Liver (tissue), 9 donors: ENCODE data around the gene DPP6. TPM values are rescaled to one million over a fixed set of nuclear protein-coding genes. Genes with fewer than 3 reads are reported as not detected.

Experiments used
- DNase-seq: peaks from one replicate; pipeline ENCODE4 v3.0.0-alpha.2; 2017; ENCODE audit warnings: low spot score
- H3K27ac ChIP-seq, 2 donors: one replicate each; pipeline ENCODE4 v1.7.0; 2013; ENCODE audit warnings: inconsistent platforms in 2 of 2, low read length in 2 of 2, control low read depth in 1 of 2, low read depth in 1 of 2, mild to moderate bottlenecking in 1 of 2
- H3K27me3 ChIP-seq, 4 donors: one replicate each; pipeline versions ENCODE4 v1.6.1 to v1.7.0; 2013; ENCODE audit warnings: low read length in 3 of 4, inconsistent platforms in 1 of 4, mild to moderate bottlenecking in 1 of 4, moderate library complexity in 1 of 4; ENCODE audit not compliant: control insufficient read depth in 4 of 4, insufficient read depth in 4 of 4
- H3K36me3 ChIP-seq, 4 donors: one replicate each; pipeline versions ENCODE4 v1.6.1 to v1.7.0; 2013; ENCODE audit warnings: low read length in 3 of 4, mild to moderate bottlenecking in 3 of 4, low read depth in 1 of 4, moderate library complexity in 1 of 4; ENCODE audit not compliant: control insufficient read depth in 4 of 4, insufficient read depth in 3 of 4
- H3K4me1 ChIP-seq, 4 donors: one replicate each; pipeline versions ENCODE4 v1.6.1 to v1.7.0; 2013; ENCODE audit warnings: low read length in 3 of 4, mild to moderate bottlenecking in 3 of 4, moderate library complexity in 1 of 4; ENCODE audit not compliant: control insufficient read depth in 4 of 4, insufficient read depth in 4 of 4
- H3K4me3 ChIP-seq, 3 donors: one replicate each; pipeline versions ENCODE4 v1.6.1 to v1.7.0; 2013; ENCODE audit warnings: low read length in 3 of 3, control low read depth in 1 of 3, low read depth in 1 of 3, mild to moderate bottlenecking in 1 of 3
- H3K9ac ChIP-seq, 2 donors: one replicate each; pipeline ENCODE4 v1.7.0; 2013; ENCODE audit warnings: low read length in 2 of 2, mild to moderate bottlenecking in 2 of 2, moderate library complexity in 2 of 2, control low read depth in 1 of 2, low read depth in 1 of 2
- H3K9me3 ChIP-seq, 4 donors: one replicate each; pipeline versions ENCODE4 v1.6.1 to v1.7.0; 2013; ENCODE audit warnings: low read length in 3 of 4; ENCODE audit not compliant: control insufficient read depth in 4 of 4
- ATF3 ChIP-seq: IDR thresholded peaks from 2 replicates; pipeline ENCODE4 v1.6.1; 2016; ENCODE audit warnings: antibody characterized with exemption
- EGR1 ChIP-seq, 2 donors: IDR thresholded peaks; 2 replicates each; pipeline ENCODE4 v1.6.1; 2016 to 2018; ENCODE audit warnings: antibody characterized with exemption in 2 of 2, low read depth in 2 of 2
- FOXA1 ChIP-seq: IDR thresholded peaks from 2 replicates; pipeline ENCODE4 v1.6.1; 2016; ENCODE audit warnings: antibody characterized with exemption
- FOXA2 ChIP-seq: IDR thresholded peaks from 2 replicates; pipeline ENCODE4 v1.6.1; 2016; ENCODE audit warnings: antibody characterized with exemption
- GABPA ChIP-seq, 2 donors: IDR thresholded peaks in 1 of 2; conservative IDR thresholded peaks in 1 of 2; 2 replicates each; pipeline ENCODE4 v1.6.1; 2016; ENCODE audit warnings: antibody characterized with exemption in 2 of 2, mild to moderate bottlenecking in 1 of 2, moderate library complexity in 1 of 2
- HNF4A ChIP-seq, 2 donors: conservative IDR thresholded peaks; 2 replicates each; pipeline ENCODE4 v1.6.1; 2016; ENCODE audit warnings: antibody characterized with exemption in 2 of 2, mild to moderate bottlenecking in 2 of 2
- HNF4G ChIP-seq: IDR thresholded peaks from 2 replicates; pipeline ENCODE4 v1.6.1; 2016; ENCODE audit warnings: antibody characterized with exemption
- JUND ChIP-seq, 2 donors: IDR thresholded peaks; 2 replicates each; pipeline ENCODE4 v1.6.1; 2016; ENCODE audit warnings: antibody characterized with exemption in 2 of 2
- NR2F2 ChIP-seq: IDR thresholded peaks from 2 replicates; pipeline ENCODE4 v1.6.1; 2016; ENCODE audit warnings: antibody characterized with exemption
- RXRA ChIP-seq, 2 donors: IDR thresholded peaks; 2 replicates each; pipeline ENCODE4 v1.6.1; 2017 to 2018; ENCODE audit warnings: antibody characterized with exemption in 2 of 2, mild to moderate bottlenecking in 1 of 2
- SP1 ChIP-seq: IDR thresholded peaks from 2 replicates; pipeline ENCODE4 v1.6.1; 2018; ENCODE audit warnings: antibody characterized with exemption, mild to moderate bottlenecking
- TAF1 ChIP-seq: conservative IDR thresholded peaks from 2 replicates; pipeline ENCODE4 v1.6.1; 2016; ENCODE audit warnings: antibody characterized with exemption, mild to moderate bottlenecking
- YY1 ChIP-seq: IDR thresholded peaks from 2 replicates; pipeline ENCODE4 v1.6.1; 2016; ENCODE audit warnings: antibody characterized with exemption, mild to moderate bottlenecking
- ZBTB33 ChIP-seq: IDR thresholded peaks from 2 replicates; pipeline ENCODE4 v1.6.1; 2016; ENCODE audit warnings: antibody characterized with exemption
- WGBS: extraction: QIAGEN DNeasy Blood & Tissue Kit; methylation state at CpG from one replicate; pipeline ENCODE4 v1.1.7; 2013; 5-methylcytosine and 5-hydroxymethylcytosine counted together
- polyA plus RNA-seq, 2 donors: library from polyadenylated mRNA; stranded (reverse) in 1 of 2; unstranded in 1 of 2; fragments of 200-250 nt in 1 of 2; fragments of >200 nt in 1 of 2; fragmentation: Nextera tagmentation in 1 of 2; extraction: Ambion mirVana in 1 of 2; gene quantifications; one replicate each; pipeline versions ENCODE4 v1.2.1 to v1.2.3, GENCODE V29; 2013 to 2015
- total RNA-seq, 2 donors: library from RNA; depleted of rRNA; stranded (reverse); fragments of >200 nt; gene quantifications; one replicate each; pipeline ENCODE4 v1.2.3, GENCODE V29; 2014
- TF ChIP-seq, protein P1 (sequence below): IDR thresholded peaks from 2 replicates; pipeline ENCODE4 v1.6.1; 2016; ENCODE audit warnings: antibody characterized with exemption
- TF ChIP-seq, protein P2 (sequence below): fragments of 150-350 bp; IDR thresholded peaks from 2 replicates; pipeline ENCODE4 v1.5.1; 2017; ENCODE audit warnings: improper control_type of control experiment, low read depth, low read length; ENCODE audit not compliant: missing input control
- TF ChIP-seq, protein P3 (sequence below): IDR thresholded peaks from 2 replicates; pipeline ENCODE4 v1.6.1; 2016; ENCODE audit warnings: antibody characterized with exemption, mild to moderate bottlenecking
- donor health status: healthy.
- donor health status: healthy.
- donor health status: healthy.
- donor health status: healthy.
- donor health status: healthy.

DPP6 gene
- total and polyA plus RNA-seq, 4 donors: 0.01 TPM; not detected in 3

GRCh38 chr7:154480817-154481216, 428.6 kb downstream of the DPP6 start:
- TF ChIP-seq HNF4G (no peak), YY1 (no peak), GABPA (IDR thresholded peaks at IDR 0.05 in 1 of 2, conservative IDR thresholded peaks at IDR 0.05 in 1 of 2) (no peak), TAF1 (no peak), JUND (IDR thresholded peaks at IDR 0.05) (no peak), HNF4A (conservative IDR thresholded peaks at IDR 0.05) (no peak)
- H3K4me1 ChIP-seq: no peaks in the 10 kb centered on the region
- 66% methylated on average over 6 of the region's 6 CpGs for WGBS
- no peaks in the 10 kb centered on the region for H3K9me3 ChIP-seq
- no peak for DNase-seq
- H3K4me3 ChIP-seq: no peak overlapping the region
- no peaks in the 10 kb centered on the region for H3K36me3 ChIP-seq
- no peak overlapping the region for H3K9ac ChIP-seq
- H3K27ac ChIP-seq: no peak overlapping the region
- peaks cover 0 to 5% (median 0%) of the 10 kb centered on the region in 4 donors for H3K27me3 ChIP-seq

- H3K27me3 ChIP-seq: peaks cover 0 to 5% (median 0%) of the 10 kb centered on the region in 4 donors
- no peaks in the 10 kb centered on the region for H3K9me3 ChIP-seq
- DNase-seq: no peak
- no peak overlapping the region for H3K4me3 ChIP-seq
- TF ChIP-seq FOXA2 (no peak), FOXA1 (no peak), GABPA (IDR thresholded peaks at IDR 0.05 in 1 of 2, conservative IDR thresholded peaks at IDR 0.05 in 1 of 2) (no peak), HNF4G (no peak), TAF1 (no peak), SP1 (no peak), RXRA (IDR thresholded peaks at IDR 0.05) (no peak), HNF4A (conservative IDR thresholded peaks at IDR 0.05) (no peak), JUND (IDR thresholded peaks at IDR 0.05) (no peak), NR2F2 (no peak), YY1 (no peak), ATF3 (no peak), ZBTB33 (no peak), EGR1 (IDR thresholded peaks at IDR 0.05; ENCODE audit: low read depth in 2 of 2) (no peak)
- TF ChIP-seq, protein P1, sequence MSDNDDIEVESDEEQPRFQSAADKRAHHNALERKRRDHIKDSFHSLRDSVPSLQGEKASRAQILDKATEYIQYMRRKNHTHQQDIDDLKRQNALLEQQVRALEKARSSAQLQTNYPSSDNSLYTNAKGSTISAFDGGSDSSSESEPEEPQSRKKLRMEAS: no peak
- TF ChIP-seq, protein P2, sequence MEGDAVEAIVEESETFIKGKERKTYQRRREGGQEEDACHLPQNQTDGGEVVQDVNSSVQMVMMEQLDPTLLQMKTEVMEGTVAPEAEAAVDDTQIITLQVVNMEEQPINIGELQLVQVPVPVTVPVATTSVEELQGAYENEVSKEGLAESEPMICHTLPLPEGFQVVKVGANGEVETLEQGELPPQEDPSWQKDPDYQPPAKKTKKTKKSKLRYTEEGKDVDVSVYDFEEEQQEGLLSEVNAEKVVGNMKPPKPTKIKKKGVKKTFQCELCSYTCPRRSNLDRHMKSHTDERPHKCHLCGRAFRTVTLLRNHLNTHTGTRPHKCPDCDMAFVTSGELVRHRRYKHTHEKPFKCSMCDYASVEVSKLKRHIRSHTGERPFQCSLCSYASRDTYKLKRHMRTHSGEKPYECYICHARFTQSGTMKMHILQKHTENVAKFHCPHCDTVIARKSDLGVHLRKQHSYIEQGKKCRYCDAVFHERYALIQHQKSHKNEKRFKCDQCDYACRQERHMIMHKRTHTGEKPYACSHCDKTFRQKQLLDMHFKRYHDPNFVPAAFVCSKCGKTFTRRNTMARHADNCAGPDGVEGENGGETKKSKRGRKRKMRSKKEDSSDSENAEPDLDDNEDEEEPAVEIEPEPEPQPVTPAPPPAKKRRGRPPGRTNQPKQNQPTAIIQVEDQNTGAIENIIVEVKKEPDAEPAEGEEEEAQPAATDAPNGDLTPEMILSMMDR: no peak
- TF ChIP-seq, protein P3, sequence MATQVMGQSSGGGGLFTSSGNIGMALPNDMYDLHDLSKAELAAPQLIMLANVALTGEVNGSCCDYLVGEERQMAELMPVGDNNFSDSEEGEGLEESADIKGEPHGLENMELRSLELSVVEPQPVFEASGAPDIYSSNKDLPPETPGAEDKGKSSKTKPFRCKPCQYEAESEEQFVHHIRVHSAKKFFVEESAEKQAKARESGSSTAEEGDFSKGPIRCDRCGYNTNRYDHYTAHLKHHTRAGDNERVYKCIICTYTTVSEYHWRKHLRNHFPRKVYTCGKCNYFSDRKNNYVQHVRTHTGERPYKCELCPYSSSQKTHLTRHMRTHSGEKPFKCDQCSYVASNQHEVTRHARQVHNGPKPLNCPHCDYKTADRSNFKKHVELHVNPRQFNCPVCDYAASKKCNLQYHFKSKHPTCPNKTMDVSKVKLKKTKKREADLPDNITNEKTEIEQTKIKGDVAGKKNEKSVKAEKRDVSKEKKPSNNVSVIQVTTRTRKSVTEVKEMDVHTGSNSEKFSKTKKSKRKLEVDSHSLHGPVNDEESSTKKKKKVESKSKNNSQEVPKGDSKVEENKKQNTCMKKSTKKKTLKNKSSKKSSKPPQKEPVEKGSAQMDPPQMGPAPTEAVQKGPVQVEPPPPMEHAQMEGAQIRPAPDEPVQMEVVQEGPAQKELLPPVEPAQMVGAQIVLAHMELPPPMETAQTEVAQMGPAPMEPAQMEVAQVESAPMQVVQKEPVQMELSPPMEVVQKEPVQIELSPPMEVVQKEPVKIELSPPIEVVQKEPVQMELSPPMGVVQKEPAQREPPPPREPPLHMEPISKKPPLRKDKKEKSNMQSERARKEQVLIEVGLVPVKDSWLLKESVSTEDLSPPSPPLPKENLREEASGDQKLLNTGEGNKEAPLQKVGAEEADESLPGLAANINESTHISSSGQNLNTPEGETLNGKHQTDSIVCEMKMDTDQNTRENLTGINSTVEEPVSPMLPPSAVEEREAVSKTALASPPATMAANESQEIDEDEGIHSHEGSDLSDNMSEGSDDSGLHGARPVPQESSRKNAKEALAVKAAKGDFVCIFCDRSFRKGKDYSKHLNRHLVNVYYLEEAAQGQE: no peak
- no peak overlapping the region for H3K9ac ChIP-seq
- no peaks in the 10 kb centered on the region for H3K4me1 ChIP-seq
- 86% methylated on average over 11 of the region's 11 CpGs for WGBS
- no peaks in the 10 kb centered on the region for H3K36me3 ChIP-seq
- no peak overlapping the region for H3K27ac ChIP-seq
Observed at GRCh38 chr7:154482863-154483262, 430.7 kb downstream of the DPP6 start.
